ENCODE results near the gene SFTA2.
"Not testable (repeated sequence)": the region's sequence is repeated elsewhere in the genome, so short reads cannot be mapped to it uniquely, and the experiment has no call there.

The SFTA2 gene

DNA sequence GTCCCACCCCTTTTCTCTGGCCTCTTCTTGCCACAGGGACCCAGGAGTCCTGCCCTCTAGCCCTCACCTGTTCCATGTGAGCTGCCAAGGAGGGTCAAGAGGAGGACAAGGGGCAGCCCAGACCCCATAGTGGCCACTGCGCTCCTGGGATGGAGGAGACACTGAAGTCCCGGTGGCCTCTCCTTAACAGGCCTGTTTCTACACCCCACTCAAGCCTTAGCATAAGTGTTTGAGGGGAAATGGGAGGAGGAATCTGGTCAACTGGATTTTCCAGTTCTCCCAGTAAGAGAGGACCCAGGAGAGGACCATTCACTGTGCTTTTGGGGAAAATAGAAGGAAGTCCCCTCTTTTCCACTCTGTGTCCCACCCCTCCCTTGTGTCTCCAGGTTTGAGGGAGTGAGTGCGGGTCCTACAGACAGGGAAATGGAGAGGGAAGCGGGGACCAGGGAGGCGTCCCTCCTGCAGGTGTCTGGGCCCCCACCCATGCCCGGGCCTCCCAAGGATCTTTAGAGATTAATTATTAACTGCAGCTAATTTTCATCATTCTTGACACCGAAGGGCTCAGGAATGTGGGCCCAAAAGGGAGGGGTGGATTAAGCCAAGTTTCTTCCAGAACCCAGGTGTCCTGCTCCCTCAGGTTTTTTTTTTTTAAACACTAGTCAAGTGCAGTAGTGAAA, at the start of gene SFTA2:
Gene SFTA2, minus strand, starts transcription at position 202 of the 677 bp plus-strand sequence. Its CDS starts 74 bp downstream, at position 128.
- DNase-seq: no peak

DNA sequence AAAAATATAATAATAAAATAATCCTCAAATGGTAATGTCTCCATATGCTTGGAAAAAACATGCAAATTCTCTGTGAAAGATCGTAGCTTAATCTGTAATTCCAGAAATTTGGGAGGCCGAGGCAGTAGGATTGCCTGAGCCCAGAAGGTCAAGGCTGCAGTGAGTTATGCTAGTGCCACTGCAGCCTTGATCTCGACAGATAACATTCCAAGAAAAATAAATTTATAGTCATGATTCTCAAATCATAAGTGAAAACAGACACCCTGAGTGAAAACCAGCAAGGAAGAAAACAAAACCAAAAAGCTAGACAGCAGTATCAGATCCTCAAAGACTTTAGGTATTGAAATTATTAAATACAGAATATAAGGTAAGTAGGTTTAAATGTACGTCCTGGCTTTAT, 47.7 kb upstream of the SFTA2 start:
- no peak for DNase-seq

DNA sequence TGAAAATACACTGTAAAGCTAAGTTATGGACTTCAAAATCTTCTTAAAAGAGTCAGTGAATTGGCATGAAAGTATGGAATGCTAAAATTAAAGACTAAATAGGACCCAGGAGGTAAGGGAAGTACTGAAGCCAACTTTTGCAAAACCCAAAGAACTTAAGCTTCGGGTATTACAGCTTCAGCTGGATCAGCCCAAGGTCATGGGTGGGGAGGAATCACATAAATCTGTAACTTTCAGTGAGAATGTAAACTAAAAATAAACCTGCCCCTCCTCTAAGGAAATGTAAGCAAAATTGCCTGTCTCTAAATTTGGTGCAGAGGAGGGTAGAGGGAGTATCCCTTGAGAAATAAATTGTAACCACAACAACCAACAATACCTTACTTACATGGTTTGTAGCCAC, 47.2 kb upstream of the SFTA2 start:
- DNase-seq: no peak

DNA sequence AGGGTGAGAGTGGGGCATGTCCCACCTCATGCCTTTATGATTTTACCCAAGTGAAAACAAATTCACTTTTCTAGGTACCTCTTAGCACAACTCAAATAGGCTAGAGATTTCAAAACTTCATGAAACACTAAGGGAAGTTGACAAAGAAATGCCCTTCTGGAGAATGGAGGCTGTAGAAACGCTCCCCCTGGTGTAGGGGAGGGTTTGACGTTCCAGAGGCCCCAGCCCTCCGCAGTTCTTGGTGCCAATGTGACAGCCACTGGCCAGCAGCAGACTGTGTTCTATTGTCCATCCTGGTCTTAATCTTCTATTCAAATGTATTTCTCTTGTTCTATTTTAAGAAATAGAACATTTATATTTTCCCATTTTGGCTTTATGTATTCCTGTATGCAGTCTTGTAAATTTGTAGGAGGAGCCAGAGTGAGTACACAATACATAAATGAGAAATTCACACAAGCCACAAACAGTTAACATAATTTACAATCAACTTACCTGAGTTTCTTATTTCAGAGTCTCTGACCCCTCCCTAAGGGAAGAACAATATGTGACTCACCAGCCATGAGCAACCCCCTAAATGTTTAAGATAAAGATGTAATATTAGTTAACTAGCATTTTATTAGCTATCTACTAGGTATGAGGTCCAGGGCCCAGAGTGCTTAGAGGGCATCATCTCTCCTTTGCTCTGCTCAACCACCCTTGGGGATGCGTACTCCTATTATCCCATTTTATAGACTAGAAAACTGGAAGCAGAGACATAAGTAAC, 42.7 kb upstream of the SFTA2 start:
- no peak for DNase-seq

DNA sequence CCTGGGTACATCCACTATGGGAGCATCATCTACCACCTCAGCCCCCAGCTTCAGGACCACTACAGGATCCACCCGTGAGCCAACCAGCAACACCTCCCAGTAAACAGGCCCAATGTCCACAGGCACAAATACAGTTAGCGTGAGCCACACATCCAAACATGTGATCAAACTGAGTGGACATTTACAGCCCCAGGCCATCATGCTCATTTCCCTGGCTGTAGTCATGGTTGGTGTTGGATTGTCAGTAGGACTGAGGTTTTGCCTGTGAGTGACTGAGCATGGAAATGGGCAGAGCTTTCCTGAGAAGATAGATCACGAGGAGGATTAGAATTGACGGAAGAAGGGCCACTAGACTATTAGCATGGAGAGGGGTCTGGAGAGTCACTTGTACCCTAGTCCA, 40.8 kb upstream of the SFTA2 start:
- DNase-seq: no peak

DNA sequence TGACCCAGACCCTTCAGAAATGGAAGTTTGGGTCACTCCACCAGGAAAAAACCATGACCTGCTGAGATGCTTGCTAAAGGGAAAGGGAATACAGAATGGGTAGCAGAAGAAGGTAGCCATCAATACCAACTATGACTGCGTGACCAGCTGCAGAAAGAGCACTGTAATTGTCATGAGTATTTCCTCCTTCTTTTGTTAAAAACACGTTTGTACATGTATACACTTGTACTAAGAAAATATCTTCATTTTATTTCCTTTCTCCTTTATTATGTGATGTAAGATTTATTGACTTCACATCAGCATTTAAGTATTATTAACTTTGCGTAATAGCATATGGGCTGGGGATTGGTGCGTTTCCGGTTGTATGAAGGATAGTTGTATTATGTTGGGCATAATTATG, 39.0 kb upstream of the SFTA2 start:
- no peak for DNase-seq

DNA sequence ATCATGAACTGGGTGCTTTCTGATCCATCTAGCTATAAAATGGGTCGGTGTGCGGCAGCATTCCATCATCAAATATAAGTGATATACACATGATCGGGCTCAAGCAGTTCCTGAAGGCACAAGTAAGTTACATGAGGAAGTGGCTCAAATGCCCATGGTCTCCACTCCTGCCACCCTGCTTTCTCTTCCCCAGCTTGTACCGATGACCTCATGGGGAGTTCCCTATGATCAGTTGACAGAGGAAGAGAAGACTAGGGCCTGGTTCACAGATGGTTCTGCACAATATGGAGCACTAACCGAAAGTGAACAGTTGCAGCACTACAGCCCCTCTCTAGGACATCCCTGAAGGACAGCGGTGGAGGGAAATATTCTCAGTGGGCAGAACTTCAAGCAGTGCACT, 37.2 kb upstream of the SFTA2 start:
- DNase-seq: not testable (repeated sequence)

DNA sequence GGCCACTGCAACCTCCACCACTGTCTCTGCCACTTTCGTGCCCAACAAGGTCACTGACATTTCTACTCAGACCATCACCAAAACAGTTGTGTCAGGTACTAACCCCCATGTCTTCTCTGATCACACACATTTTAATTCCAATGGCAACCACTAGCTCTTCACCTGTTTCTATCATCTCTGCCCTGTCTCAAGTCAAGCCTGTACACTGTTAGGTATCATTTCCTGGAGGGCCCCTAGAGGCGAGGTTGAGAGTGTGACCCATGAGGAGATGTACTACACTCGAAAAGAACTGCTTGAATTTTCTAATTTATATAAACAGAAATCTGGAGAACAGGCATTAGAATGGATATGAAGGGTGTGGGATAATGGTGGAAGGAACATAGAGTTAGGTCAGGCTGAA, 34.2 kb upstream of the SFTA2 start:
- DNase-seq: no peak

DNA sequence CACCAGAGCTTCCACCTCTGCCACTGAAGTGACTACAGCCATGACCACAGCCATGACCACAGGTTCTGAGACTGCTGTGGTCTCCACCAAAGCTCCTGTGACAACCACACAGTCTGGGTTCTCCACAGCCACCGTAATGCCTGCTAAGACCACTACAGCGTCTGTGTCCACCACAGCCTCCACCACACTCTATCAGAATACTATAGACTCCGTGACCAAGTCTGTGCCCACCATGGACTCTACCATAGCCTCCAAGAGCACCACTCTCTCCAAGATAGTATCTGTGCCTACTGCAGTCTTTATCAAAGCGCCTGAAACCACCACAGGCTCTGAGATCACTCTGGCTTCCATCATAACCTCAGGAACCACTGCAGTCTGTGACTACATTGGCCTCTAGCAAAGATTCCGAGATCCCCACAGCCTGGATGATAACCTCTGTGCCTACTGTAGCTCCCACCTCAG, 33.2 kb upstream of the SFTA2 start:
- no peak for DNase-seq

DNA sequence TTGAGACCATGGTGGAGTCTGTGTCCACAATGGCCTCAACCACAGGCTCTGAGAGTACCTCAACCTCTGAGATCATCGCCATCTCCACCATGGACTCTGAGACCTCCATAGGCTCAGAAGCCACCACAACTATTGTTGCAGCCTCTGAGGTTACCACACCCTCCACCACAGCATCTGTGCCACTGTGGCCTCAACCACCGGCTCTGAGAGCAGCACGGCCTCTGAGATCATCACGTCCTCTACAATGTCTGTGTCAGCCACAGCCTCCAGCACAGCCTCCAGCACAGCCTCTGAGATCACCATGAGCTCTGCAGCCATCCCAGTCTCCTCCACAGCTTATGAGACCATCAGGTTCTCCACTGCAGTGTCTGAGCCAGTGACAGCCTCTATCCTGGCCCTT, 32.1 kb upstream of the SFTA2 start:
- no peak for DNase-seq

DNA sequence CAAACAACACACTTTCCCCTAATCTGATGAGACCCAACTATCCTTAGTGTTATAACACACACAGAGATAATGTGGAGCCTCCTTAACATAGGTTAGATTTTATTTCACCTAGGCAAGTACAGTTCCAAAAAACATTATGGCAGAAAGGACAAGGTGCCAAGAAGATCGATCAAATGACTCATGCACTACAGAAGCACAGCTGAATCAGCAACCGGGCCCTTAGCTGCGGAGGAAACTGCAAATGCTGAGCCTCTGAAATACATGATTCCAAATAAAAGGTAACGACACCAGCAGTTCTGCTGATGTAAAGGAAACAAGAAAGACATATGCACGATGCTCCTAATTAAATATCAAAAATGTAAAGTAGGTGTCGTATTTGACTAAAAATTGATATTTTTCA, 31.7 kb upstream of the SFTA2 start:
- DNase-seq: no peak

DNA sequence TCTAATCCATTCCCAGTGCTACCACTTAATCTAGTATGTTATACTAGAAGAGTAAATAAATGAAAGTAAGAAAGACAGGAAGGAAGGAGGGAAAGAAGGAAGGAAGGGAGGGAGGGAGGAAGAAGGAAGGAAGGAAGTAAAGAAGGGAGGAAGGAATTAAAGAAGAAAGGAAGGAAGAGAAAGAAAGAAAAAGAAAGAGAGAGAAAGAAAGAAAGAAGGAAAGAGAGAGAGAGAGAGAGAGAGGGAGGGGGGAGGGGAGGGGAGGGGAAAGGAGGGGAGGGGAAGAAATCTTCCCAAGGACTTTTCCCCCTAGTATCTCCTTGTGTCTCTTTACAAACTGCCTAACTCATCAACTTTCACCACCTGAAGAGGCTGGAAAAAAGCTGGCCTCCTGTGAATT, 30.7 kb upstream of the SFTA2 start:
- no peak for DNase-seq

DNA sequence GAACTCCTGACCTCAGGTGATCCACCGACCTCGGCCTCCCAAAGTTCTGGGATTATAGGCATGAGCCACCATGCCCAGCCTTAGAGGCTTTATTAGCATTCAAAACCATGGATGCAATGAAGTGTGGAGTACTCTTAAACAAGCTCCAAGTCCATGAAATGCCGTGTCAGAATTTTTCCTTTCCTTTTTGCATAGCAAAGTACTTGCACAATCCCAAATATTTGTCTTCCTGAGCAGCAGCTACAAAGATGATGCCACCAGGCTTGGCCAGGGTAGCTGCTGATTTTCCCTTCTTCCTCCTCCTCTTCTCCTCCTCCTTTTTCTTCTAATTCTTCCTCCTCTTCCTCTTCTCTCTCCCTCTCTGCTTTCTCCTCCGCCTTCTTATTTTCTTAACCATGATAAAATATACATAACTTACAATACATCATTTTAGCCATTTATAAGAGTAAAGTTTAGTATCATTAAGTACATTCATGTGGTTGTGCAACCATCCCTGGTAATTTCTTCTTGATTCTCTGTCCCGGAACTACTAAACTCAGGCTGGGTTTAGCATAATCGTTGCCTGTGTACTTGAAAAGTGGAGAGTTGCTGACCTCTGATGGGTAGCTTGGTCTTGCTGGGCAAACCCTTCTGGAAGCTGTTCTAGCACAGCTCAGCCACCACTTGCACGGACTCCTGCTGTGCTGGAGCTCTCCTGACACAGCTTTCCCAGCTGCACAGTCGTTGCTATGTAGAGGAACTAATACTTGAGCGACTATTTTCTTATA, 29.1 kb upstream of the SFTA2 start:
- no peak for DNase-seq

DNA sequence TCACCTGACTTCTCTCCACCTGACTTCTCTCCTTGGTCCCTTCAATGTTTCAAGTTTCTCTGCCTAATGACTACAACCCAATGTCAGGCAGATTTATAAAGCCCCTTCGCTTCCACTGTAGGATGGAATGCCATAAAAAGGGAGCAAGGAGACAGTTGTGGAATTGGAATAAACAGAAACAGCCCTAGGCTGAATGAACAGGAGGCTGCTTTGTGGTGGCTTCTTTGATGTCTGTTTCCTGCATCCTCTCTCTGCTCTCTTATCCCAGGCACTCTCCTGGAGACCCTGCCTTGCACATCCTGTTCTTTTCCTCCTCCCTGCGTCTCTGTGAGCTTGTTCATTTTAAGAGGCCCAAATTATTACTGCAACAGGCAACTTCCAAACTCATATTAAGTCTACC, 25.7 kb upstream of the SFTA2 start:
- DNase-seq: no peak

DNA sequence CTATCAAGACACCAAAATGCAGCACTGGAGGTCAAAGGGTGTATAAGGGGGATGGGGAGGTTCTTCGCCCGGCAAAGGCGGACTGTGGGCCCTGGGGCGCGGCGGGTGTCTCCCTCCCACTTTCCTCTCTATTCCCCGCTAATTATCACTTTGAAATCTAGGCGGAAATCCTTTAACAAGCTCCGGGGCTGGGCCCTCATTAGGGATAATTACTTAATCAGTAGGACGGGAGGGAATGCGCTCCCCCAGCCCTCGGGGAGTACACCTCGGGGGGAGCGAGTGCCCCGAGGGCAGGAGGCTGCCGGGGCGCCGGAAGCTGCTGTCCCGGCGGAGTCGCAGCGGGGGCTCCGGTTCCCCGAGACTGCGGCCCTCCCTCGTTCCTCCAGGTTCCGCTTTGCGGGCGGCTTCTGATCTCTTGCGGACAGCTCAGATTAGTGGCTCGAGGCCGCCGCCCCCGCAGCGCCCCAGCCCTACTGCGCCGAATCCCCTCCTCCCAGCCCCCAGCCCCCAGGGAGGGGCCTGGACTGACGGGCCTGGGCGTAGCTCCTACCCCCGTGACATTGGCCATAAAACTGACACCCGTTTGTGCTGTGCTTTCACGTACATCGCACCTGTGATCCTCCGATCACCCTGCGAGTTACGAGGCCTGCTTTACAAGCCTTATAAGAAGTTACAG, 23.5 kb upstream of the SFTA2 start:
- peak; percentile 77 for DNase-seq

DNA sequence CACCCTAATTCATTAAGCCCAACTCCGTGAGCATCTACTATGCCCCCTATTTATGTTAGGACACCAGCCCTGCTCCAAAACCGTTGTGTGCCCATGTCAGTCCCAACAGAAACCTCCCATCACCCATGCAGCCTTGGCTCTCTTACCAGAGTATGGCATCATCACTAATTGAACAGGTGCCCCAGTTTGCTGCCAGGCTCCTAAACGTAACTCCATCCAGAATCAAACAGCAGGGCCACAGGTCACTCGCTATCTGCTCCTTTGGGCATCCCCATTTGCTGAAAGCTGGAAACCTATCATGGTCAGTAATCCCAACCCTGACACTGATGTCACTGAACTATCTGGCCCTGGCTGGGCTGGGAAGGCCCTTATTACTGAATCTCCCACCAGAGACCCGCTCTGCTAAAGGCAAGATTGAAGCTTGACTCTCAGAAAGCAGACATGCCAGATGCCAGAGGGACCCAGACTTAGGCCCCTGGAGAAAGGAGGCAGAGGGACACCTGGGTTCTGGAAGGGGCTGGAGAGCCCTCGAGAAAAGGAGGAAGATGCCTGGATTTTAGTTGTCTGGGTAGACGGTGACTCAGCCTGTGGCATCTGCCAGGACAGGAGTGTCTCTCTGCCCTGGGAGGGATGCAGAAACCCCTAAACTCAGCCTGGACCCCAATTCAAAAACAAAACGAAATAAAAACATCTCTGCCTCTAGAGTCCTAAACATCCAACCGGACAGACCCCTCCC, 22.8 kb upstream of the SFTA2 start:
- DNase-seq: no peak

DNA sequence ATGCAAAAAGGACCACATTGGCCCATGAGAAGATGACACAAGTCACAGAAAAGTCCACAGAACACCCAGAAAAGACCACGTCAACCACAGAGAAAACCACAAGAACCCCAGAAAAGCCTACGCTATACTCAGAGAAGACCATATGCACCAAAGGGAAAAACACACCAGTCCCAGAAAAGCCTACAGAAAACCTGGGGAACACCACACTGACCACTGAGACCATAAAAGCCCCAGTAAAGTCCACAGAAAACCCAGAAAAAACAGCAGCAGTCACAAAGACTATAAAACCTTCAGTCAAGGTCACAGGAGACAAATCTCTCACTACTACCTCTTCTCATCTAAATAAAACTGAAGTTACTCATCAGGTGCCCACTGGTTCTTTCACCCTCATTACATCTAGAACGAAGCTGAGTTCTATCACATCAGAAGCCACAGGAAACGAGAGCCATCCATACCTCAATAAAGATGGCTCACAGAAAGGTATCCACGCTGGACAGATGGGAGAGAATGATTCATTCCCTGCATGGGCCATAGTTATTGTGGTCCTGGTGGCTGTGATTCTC, 20.0 kb upstream of the SFTA2 start:
- no peak for DNase-seq

DNA sequence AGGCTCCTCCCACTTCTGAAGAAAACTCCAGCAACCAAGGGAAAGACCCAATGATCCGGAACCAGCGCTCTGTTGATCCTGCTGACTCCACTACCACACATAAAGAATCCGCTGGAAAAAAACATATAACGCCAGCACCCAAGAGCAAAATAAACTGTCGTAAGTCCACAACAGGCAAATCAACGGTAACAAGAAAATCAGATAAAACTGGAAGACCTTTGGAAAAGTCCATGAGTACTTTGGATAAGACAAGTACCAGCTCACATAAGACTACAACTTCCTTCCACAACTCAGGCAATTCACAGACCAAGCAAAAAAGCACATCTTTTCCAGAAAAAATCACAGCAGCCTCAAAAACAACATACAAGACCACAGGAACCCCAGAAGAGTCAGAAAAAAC, 16.8 kb upstream of the SFTA2 start:
- DNase-seq: no peak

DNA sequence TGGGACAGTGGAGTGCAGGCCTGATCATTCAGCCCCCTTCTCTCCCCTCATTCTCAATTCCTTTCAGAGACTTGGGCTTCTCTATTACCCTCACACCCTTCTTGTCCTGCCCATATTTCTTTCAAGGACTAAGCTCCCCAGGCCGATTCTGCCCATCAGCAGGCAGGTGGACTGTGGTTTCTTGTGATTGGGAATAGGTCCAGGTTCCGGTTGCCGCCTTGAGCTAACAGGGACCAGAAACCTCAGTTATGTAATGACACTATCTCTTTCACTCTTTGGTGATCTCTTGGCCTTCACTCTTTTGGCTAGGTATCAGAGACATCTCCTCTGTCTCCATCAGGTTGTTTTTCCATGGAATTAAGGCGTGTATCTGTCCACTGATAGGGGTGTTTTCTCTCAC, 15.3 kb upstream of the SFTA2 start:
- DNase-seq: no peak

DNA sequence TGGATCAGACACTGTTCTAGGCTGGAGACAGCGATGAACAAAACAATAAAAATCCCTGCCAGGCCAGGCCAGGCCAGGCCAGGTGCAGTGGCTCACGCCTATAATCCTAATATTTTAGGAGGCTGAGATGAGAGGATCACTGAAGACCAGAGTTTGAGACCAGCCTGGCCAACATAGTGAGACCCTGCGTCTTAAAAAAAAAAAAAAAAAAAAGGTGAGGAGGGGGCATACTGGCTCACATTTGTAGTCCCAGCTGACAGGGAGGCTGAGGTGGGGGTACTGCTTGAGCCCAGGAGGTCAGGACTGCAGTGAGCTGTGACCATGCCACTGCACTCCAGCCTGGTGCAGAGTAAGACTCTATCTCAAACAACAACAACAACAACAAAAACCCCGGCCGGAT, 13.3 kb upstream of the SFTA2 start:
- DNase-seq: no peak

DNA sequence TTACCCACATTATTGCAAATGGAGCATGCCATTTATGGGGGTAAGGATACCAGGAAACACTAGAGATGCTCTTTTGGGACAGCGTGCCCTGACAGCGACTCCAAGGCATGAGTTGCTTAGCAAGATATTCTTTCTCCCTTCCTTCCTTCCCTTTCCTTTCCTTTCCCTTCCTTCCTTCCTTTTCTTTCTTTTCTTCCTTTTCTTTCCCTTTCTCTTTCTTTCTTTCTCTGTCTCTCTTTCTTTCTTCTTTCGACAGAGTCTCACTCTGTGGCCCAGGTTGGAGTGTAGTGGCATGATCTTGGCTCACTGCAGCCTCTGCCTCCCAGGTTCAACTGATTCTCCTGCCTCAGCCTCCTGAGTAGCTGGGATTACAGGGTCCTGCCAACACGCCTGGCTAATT, 12.1 kb upstream of the SFTA2 start:
- DNase-seq: no peak

DNA sequence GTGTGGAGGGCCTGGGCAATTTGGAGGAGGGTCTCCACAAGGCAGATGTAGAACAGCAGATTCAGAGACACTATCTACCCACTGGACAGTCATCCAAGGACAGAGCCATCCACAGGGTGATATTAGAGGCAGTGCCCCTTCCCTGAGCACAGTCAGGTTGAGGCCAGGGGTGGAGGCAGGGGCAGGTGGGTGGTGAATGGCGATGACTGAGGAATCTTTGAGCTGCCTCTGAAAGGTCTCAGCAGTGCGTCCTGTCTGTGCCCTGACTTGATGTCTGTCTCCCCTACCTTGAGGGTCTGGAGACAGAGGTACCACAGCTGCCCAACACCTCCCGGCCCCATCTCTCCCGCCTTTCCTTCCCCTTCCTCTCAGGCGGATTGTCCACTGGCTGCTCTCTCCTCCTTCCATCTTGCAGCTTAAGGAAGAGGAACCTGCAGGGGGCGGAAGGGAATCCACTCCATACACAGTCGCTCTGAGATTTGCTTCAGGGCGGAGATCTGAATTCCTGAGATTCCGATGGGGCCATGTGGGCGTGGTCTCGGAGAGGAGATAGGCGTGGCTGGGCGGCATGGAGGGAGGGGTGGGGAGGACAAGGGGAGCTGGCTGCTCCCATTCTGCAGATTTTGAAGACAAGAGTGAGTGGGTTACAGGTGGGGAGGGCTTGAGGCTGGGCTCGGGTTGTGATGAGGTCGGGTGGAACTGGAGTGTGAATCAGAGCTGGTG, 10.5 kb upstream of the SFTA2 start:
- no peak for DNase-seq

Data from CD4-positive, alpha-beta T cell treated with Interleukin-10 for 1 hour (primary cell).